Measurements from ENCODE around the gene ASNSD1.

ASNSD1 gene

GRCh38 chr2:189674374-189675112 is 13.3 kb downstream of the ASNSD1 start, which contains the start of gene ANKAR:
TSS of gene ANKAR (plus strand) at chr2:189674670. CDS start at chr2:189676491, 1,821 bp downstream.
- Histone ChIP-seq H3K36me3 (ENCODE audit: control insufficient read depth, insufficient read depth, low read length) (no peaks in the 10 kb centered on the region), H2AFZ (peak within 1 kb of the TSS; percentile 83), H3K4me2 (ENCODE audit: low read length) (peak within 1 kb of the TSS; percentile 75), H3K9me3 (ENCODE audit: control insufficient read depth, low read length) (no peaks in the 10 kb centered on the region), H3K4me1 (peaks cover 11% of the 10 kb centered on the region), H3K4me3 (ENCODE audit: low read depth, low read length) (peak within 1 kb of the TSS; percentile 82), H3K27ac (peak within 1 kb of the TSS; percentile 85), H3K27me3 (ENCODE audit: control insufficient read depth, insufficient read depth, low read length) (no peaks in the 10 kb centered on the region), H3K9ac (peak within 1 kb of the TSS; percentile 9), H3K79me2 (peaks cover 5% of the 10 kb centered on the region)
- peak; percentile 90 for TF ChIP-seq CTCF (IDR thresholded peaks at IDR 0.05)

DNA sequence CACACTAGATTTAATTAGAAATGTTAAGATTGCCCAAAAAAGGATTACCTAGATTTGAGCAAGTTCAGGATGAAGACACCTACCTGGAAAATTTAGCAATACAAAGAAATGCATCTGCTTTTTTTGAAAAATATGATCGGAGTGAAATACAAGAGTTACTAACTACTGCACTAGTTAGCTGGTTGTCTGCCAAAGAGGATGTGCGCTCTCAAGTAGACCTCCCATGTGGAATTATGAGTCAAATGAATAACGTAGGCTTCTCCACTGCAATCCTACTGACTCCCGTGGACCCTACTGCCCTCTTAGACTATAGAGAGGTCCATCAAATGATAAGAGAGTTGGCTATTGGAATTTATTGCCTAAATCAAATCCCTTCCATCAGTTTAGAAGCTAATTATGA is 15.2 kb downstream of the ASNSD1 start:
- Histone ChIP-seq H3K9ac (no peak overlapping the region), H3K4me2 (ENCODE audit: low read length) (no peak overlapping the region), H3K27me3 (ENCODE audit: control insufficient read depth, insufficient read depth, low read length) (no peaks in the 10 kb centered on the region), H3K36me3 (ENCODE audit: control insufficient read depth, insufficient read depth, low read length) (no peaks in the 10 kb centered on the region), H3K4me3 (ENCODE audit: low read depth, low read length) (no peak overlapping the region), H3K4me1 (peaks cover 11% of the 10 kb centered on the region), H2AFZ (no peak overlapping the region), H3K79me2 (peaks cover 5% of the 10 kb centered on the region), H3K27ac (no peak overlapping the region), H3K9me3 (ENCODE audit: control insufficient read depth, low read length) (no peaks in the 10 kb centered on the region)
- TF ChIP-seq CTCF (IDR thresholded peaks at IDR 0.05), result no peak

GRCh38 chr2:189679226-189679625 is 18.0 kb downstream of the ASNSD1 start:
- Histone ChIP-seq H3K27ac (no peak overlapping the region), H2AFZ (no peak overlapping the region), H3K27me3 (ENCODE audit: control insufficient read depth, insufficient read depth, low read length) (no peaks in the 10 kb centered on the region), H3K4me3 (ENCODE audit: low read depth, low read length) (no peak overlapping the region), H3K4me2 (ENCODE audit: low read length) (no peak overlapping the region), H3K4me1 (peaks cover 4% of the 10 kb centered on the region), H3K36me3 (ENCODE audit: control insufficient read depth, insufficient read depth, low read length) (no peaks in the 10 kb centered on the region), H3K79me2 (peaks cover 5% of the 10 kb centered on the region), H3K9me3 (ENCODE audit: control insufficient read depth, low read length) (no peaks in the 10 kb centered on the region), H3K9ac (no peak overlapping the region)
- no peak for TF ChIP-seq CTCF (IDR thresholded peaks at IDR 0.05)

DNA sequence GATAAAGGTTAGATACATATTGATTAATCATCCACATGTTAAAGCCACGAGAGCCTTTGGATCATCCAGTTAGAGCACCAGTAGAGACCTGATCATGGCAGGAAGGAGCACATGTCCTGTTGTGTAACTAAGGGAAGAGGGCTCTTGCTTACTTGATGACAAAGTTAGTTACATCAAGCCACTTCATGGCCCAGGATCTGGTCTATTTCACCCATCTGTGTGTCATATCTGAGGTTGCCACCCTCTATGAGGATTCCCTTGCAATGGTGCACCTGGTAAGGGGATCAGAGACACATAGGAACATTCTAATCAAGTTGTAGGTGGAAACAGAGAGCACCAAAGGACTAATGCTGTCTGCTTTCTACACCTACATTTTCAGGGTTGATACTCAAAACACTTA is 19.9 kb downstream of the ASNSD1 start:
- Histone ChIP-seq H3K36me3 (ENCODE audit: control insufficient read depth, insufficient read depth, low read length) (no peaks in the 10 kb centered on the region), H3K79me2 (no peaks in the 10 kb centered on the region), H3K4me3 (ENCODE audit: low read depth, low read length) (no peak overlapping the region), H3K9ac (no peak overlapping the region), H3K27me3 (ENCODE audit: control insufficient read depth, insufficient read depth, low read length) (no peaks in the 10 kb centered on the region), H3K4me2 (ENCODE audit: low read length) (no peak overlapping the region), H3K4me1 (peaks cover 4% of the 10 kb centered on the region), H2AFZ (no peak overlapping the region), H3K27ac (no peak overlapping the region), H3K9me3 (ENCODE audit: control insufficient read depth, low read length) (no peaks in the 10 kb centered on the region)
- TF ChIP-seq CTCF (IDR thresholded peaks at IDR 0.05), result no peak

DNA sequence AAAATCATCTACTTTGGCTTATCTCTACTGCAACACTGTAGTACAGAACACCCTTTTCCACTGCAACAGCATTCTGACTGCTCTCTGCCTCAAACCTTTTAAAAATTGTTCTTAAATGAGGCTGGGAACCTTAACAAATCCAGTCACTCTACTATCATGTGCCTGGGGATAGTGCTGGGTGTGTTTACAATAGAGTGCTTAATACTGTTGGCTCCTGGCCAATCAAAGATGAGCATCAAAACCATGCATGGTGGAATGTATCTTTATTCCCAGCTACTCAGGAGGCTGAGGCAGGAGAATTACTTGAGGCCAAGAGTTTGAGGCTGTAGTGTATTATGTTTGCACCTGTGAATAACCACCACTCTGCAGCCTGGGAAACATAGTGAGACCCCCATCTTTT is 20.6 kb downstream of the ASNSD1 start:
- TF ChIP-seq CTCF (IDR thresholded peaks at IDR 0.05), result no peak

More for the DNA sequence above, 20.6 kb downstream of the ASNSD1 start:
- no peaks in the 10 kb centered on the region for H3K36me3 ChIP-seq (ENCODE audit: control insufficient read depth, insufficient read depth, low read length)
- peaks cover 4% of the 10 kb centered on the region for H3K4me1 ChIP-seq
- no peaks in the 10 kb centered on the region for H3K27me3 ChIP-seq (ENCODE audit: control insufficient read depth, insufficient read depth, low read length)
- H3K4me3 ChIP-seq (ENCODE audit: low read depth, low read length), result no peak overlapping the region
- H3K4me2 ChIP-seq (ENCODE audit: low read length), result no peak overlapping the region
- H2AFZ ChIP-seq, result no peak overlapping the region
- H3K27ac ChIP-seq, result no peak overlapping the region
- no peaks in the 10 kb centered on the region for H3K9me3 ChIP-seq (ENCODE audit: control insufficient read depth, low read length)
- no peak overlapping the region for H3K9ac ChIP-seq
- peaks cover 3% of the 10 kb centered on the region for H3K79me2 ChIP-seq

Data from parathyroid adenoma (tissue), 2 donors.